ES-I3 (cell line): Measurements from ENCODE around the gene SPATA16.
"Not testable (repeated sequence)": the region's sequence is repeated elsewhere in the genome, so short reads cannot be mapped to it uniquely, and the experiment has no call there.

Experiments
- H3K36me3 ChIP-seq: 2 replicates; pipeline ENCODE4 v1.6.1; 2013; ENCODE audit warnings: mild to moderate bottlenecking, low read length, control low read depth, moderate library complexity; ENCODE audit not compliant: insufficient read depth
- H3K4me1 ChIP-seq: 2 replicates; pipeline ENCODE4 v1.6.1; 2013; ENCODE audit warnings: mild to moderate bottlenecking, control low read depth, low read length; ENCODE audit not compliant: insufficient read depth
- H3K9ac ChIP-seq: 2 replicates; pipeline ENCODE4 v1.6.1; 2013; ENCODE audit warnings: low read depth, mild to moderate bottlenecking, low read length, moderate library complexity
- H3K9me3 ChIP-seq: 2 replicates; pipeline ENCODE4 v1.6.1; 2013; ENCODE audit warnings: mild to moderate bottlenecking, low read length, moderate library complexity; ENCODE audit not compliant: control insufficient read depth, insufficient read depth

Gene SPATA16

GRCh38 chr3:173140986-173141385 lies at the start of gene SPATA16:
Gene SPATA16 (minus strand): TSS chr3:173141235. CDS start chr3:173117731, 23,504 bp downstream.
- peaks cover 13% of the 10 kb centered on the region; the same call in 1 of the 2 replicates for H3K4me1 ChIP-seq
- H3K9ac ChIP-seq, result no peak within 1 kb of the TSS
- H3K36me3 ChIP-seq, result no peaks in the 10 kb centered on the region
- H3K9me3 ChIP-seq, result no peaks in the 10 kb centered on the region

GRCh38 chr3:173183022-173183421 lies 42.0 kb upstream of the SPATA16 start:
- H3K36me3 ChIP-seq, H3K4me1 ChIP-seq, H3K9ac ChIP-seq: not testable (repeated sequence)
- H3K9me3 ChIP-seq, result peaks cover 22% of the 10 kb centered on the region

GRCh38 chr3:173173652-173174051 lies 32.6 kb upstream of the SPATA16 start:
- Histone ChIP-seq H3K36me3 (no peaks in the 10 kb centered on the region), H3K9me3 (no peaks in the 10 kb centered on the region), H3K9ac (no peak overlapping the region), H3K4me1 (peaks cover 3% of the 10 kb centered on the region; the same call in 1 of the 2 replicates)

- H3K36me3 ChIP-seq, H3K9me3 ChIP-seq, H3K4me1 ChIP-seq, H3K9ac ChIP-seq: not testable (repeated sequence)
Measured at GRCh38 chr3:173159139-173159538, 18.1 kb upstream of the SPATA16 start.

GRCh38 chr3:173156533-173156932 lies 15.5 kb upstream of the SPATA16 start:
- peaks cover 10% of the 10 kb centered on the region; the same call in 1 of the 2 replicates for H3K4me1 ChIP-seq
- not testable (repeated sequence) for H3K9ac ChIP-seq, H3K36me3 ChIP-seq, H3K9me3 ChIP-seq

- no peaks in the 10 kb centered on the region for H3K36me3 ChIP-seq
- no peaks in the 10 kb centered on the region for H3K9me3 ChIP-seq
- no peak overlapping the region for H3K9ac ChIP-seq
- H3K4me1 ChIP-seq, result peaks cover 10% of the 10 kb centered on the region; the same call in 1 of the 2 replicates
Measured at GRCh38 chr3:173153631-173154030, 12.6 kb upstream of the SPATA16 start.

- Histone ChIP-seq H3K9ac (no peak overlapping the region), H3K9me3 (no peaks in the 10 kb centered on the region), H3K4me1 (peaks cover 13% of the 10 kb centered on the region; the same call in 1 of the 2 replicates), H3K36me3 (no peaks in the 10 kb centered on the region)
Measured at GRCh38 chr3:173139420-173139819, 1.6 kb downstream of the SPATA16 start.

GRCh38 chr3:173138026-173138425 lies 3.0 kb downstream of the SPATA16 start:
- Histone ChIP-seq H3K9ac (no peak overlapping the region), H3K4me1 (peaks cover 13% of the 10 kb centered on the region; the same call in 1 of the 2 replicates), H3K9me3 (no peaks in the 10 kb centered on the region), H3K36me3 (no peaks in the 10 kb centered on the region)

GRCh38 chr3:173135059-173135458 lies 6.0 kb downstream of the SPATA16 start:
- Histone ChIP-seq H3K4me1 (peaks cover 13% of the 10 kb centered on the region; the same call in 1 of the 2 replicates), H3K9me3 (no peaks in the 10 kb centered on the region), H3K9ac (no peak overlapping the region), H3K36me3 (no peaks in the 10 kb centered on the region)

- Histone ChIP-seq H3K9me3 (no peaks in the 10 kb centered on the region), H3K4me1 (peaks cover 8% of the 10 kb centered on the region; the same call in 1 of the 2 replicates), H3K9ac (no peak overlapping the region), H3K36me3 (no peaks in the 10 kb centered on the region)
Measured at GRCh38 chr3:173128633-173129032, 12.4 kb downstream of the SPATA16 start.

GRCh38 chr3:173111321-173111720 lies 29.7 kb downstream of the SPATA16 start:
- peaks cover 16% of the 10 kb centered on the region for H3K4me1 ChIP-seq
- no peak overlapping the region for H3K9ac ChIP-seq
- H3K9me3 ChIP-seq, result no peaks in the 10 kb centered on the region
- no peaks in the 10 kb centered on the region for H3K36me3 ChIP-seq

- Histone ChIP-seq H3K9ac (no peak overlapping the region), H3K9me3 (no peaks in the 10 kb centered on the region), H3K36me3 (no peaks in the 10 kb centered on the region), H3K4me1 (peaks cover 11% of the 10 kb centered on the region)
Measured at GRCh38 chr3:173109143-173109542, 31.9 kb downstream of the SPATA16 start.

GRCh38 chr3:173103469-173103868 lies 37.6 kb downstream of the SPATA16 start:
- no peak overlapping the region for H3K9ac ChIP-seq

GRCh38 chr3:173098959-173099358 lies 42.1 kb downstream of the SPATA16 start:
- Histone ChIP-seq H3K36me3 (no peaks in the 10 kb centered on the region; the same call in 1 of the 2 replicates), H3K9me3 (peaks cover 14% of the 10 kb centered on the region), H3K4me1 (no peaks in the 10 kb centered on the region), H3K9ac (no peak overlapping the region)

More at GRCh38 chr3:173103469-173103868, 37.6 kb downstream of the SPATA16 start:
- H3K9me3 ChIP-seq, result peaks cover 14% of the 10 kb centered on the region
- no peaks in the 10 kb centered on the region for H3K4me1 ChIP-seq
- H3K36me3 ChIP-seq, result no peaks in the 10 kb centered on the region; the same call in 1 of the 2 replicates

- no peaks in the 10 kb centered on the region for H3K4me1 ChIP-seq
- H3K36me3 ChIP-seq, result no peaks in the 10 kb centered on the region; the same call in 1 of the 2 replicates
- no peaks in the 10 kb centered on the region; the same call in 1 of the 2 replicates for H3K9me3 ChIP-seq
- no peak overlapping the region for H3K9ac ChIP-seq
Measured at GRCh38 chr3:173096994-173097785, 43.8 kb downstream of the SPATA16 start.
